Duodenal mucosa (tissue), 2 donors: ENCODE measurements around the gene ARIH1.
A peak's percentile ranks its signal among the peaks of the same experiment; 100 is the strongest.
"Not testable (repeated sequence)": the region's sequence is repeated elsewhere in the genome, so short reads cannot be mapped to it uniquely, and the experiment has no call there.

ENCODE experiments used
- H3K27ac ChIP-seq: one replicate; pipeline ENCODE4 v1.7.0; 2013; ENCODE audit warnings: low read depth, low read length
- H3K27me3 ChIP-seq, 2 donors: one replicate each; pipeline ENCODE4 v1.7.0; 2013; ENCODE audit warnings: low read length in 2 of 2, control low read depth in 1 of 2; ENCODE audit not compliant: insufficient read depth in 2 of 2, control insufficient read depth in 1 of 2
- H3K36me3 ChIP-seq, 2 donors: one replicate each; pipeline ENCODE4 v1.7.0; 2013; ENCODE audit warnings: low read length in 2 of 2, control low read depth in 1 of 2; ENCODE audit not compliant: insufficient read depth in 2 of 2, control insufficient read depth in 1 of 2
- H3K4me1 ChIP-seq, 2 donors: one replicate each; pipeline ENCODE4 v1.7.0; 2013; ENCODE audit warnings: low read length in 2 of 2, control low read depth in 1 of 2; ENCODE audit not compliant: insufficient read depth in 2 of 2, control insufficient read depth in 1 of 2
- H3K4me3 ChIP-seq, 2 donors: one replicate each; pipeline ENCODE4 v1.7.0; 2013; ENCODE audit warnings: low read length in 2 of 2, low read depth in 1 of 2
- H3K9ac ChIP-seq, 2 donors: one replicate each; pipeline ENCODE4 v1.7.0; 2013; ENCODE audit warnings: low read length in 2 of 2, low read depth in 1 of 2
- H3K9me3 ChIP-seq, 2 donors: one replicate each; pipeline ENCODE4 v1.7.0; 2013; ENCODE audit warnings: low read length in 2 of 2, control low read depth in 1 of 2; ENCODE audit not compliant: control insufficient read depth in 1 of 2

Gene ARIH1, protein sequence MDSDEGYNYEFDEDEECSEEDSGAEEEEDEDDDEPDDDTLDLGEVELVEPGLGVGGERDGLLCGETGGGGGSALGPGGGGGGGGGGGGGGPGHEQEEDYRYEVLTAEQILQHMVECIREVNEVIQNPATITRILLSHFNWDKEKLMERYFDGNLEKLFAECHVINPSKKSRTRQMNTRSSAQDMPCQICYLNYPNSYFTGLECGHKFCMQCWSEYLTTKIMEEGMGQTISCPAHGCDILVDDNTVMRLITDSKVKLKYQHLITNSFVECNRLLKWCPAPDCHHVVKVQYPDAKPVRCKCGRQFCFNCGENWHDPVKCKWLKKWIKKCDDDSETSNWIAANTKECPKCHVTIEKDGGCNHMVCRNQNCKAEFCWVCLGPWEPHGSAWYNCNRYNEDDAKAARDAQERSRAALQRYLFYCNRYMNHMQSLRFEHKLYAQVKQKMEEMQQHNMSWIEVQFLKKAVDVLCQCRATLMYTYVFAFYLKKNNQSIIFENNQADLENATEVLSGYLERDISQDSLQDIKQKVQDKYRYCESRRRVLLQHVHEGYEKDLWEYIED

DNA sequence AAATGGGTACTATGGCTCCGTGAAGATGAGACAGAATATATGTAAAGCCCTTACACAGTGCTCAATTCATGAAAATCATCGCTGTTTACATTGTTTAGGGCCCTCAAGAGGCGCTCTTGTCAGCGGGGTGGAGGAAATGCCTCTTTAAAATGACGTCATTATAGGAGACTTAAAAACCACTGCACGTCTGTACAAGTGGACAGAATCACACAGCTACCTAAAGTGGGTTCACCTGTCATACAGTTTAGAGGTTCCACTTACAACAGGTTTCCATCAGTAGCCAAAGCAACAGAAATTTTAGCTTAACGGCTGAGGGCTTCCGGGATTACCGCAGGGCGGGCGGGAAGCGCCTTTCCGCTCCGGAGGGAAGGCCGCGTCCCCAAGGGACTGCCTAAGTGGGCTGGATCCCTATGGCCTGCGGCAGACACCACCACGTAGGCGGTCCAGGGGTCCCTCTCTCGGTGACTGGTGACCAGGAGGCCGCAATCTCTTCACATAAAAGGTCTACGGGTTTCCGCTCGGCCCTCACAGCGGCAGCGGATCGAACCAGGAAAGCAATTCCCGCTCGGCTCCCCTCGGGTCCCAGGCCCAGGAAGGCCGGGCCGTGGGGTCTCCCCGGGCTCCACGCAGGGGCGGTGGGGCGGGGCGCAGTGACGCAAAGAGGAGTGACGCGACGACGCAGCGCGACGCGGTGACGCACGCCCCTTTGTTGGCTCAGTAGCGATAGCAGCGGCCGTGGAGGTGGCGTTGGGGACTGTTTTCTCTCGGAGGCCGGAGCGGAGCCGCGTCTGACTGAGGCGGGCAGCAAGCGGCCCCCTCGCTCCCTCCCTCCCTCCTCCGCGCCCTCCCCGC, at the start of gene ARIH1:
Gene ARIH1, plus strand, starts transcription at position 717 of the 852 bp plus-strand sequence. CDS start 310 bp downstream, outside the sequence.
- peaks cover 16 to 31% of the 10 kb centered on the region in 2 donors for H3K4me1 ChIP-seq

DNA sequence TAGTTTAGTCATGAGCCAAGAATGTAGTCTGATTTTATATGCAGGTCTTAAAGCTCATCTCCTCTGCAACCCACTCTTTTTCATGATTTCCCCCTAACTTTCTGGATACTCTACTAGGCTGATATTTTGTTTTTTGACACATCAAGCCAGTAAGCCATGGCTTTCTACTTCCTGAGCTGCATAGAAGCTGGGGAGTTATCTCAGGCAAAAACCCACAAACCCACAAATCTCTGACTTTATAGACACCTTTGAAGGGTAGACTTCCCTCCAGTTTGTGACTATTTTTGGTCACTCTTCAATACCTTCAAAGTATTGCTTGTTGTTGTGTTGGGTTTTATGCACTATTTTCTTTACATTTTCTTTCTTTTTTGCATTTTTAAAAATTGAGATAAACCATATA, 47.4 kb upstream of the ARIH1 start:
- Histone ChIP-seq H3K9me3 (peaks cover 0 to 9% of the 10 kb centered on the region in 2 donors), H3K27me3 (no peaks in the 10 kb centered on the region), H3K4me3 (no peak overlapping the region)

More for the DNA sequence above, at the start of gene ARIH1:
- peaks cover 0 to 2% of the 10 kb centered on the region in 2 donors for H3K36me3 ChIP-seq
- H3K27me3 ChIP-seq, result no peaks in the 10 kb centered on the region
- H3K9me3 ChIP-seq, result no peaks in the 10 kb centered on the region
- peak within 1 kb of the TSS; percentile 97 to 99 for H3K9ac ChIP-seq
- peak within 1 kb of the TSS; percentile 85 to 98 for H3K4me3 ChIP-seq
- H3K27ac ChIP-seq, result peak within 1 kb of the TSS; percentile 99

DNA sequence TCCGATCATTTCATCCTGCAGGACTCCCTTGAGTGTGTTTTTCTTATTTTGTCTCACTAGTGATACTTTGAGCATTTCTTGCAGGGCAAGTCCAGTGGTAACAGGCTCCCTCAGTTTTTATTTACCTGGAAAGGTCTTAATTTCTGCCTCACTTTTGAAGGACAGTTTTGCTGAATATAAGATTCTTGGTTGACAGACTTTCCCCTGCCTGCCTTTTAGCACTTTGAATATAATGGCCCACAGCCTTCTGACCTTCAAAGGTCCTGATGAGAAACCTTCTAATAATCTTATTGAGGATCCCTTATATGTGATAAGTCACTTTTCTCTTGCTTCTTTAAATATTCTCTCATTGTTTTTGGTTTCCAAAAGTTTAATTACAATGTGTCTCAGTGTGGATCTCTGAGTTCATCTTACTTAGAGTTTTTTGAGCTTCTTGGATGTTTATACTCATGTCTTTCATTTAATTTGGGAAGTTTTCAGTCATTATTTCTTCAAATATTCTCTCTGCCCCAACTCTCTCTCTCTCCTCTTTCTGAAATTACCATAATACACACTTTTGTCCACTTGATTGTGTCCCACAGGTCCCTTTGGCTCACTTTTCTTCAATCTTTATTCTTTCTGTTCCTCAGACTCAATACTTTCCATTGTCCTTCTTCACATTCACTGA, 36.3 kb upstream of the ARIH1 start:
- H3K27me3 ChIP-seq, result peaks cover 0 to 2% of the 10 kb centered on the region in 2 donors
- H3K27ac ChIP-seq, result no peak overlapping the region
- H3K36me3 ChIP-seq, result no peaks in the 10 kb centered on the region
- H3K4me3 ChIP-seq, result no peak overlapping the region
- H3K4me1 ChIP-seq, result no peaks in the 10 kb centered on the region
- H3K9ac ChIP-seq, result no peak overlapping the region
- peaks cover 13 to 17% of the 10 kb centered on the region in 2 donors for H3K9me3 ChIP-seq

More for the DNA sequence above, 47.4 kb upstream of the ARIH1 start:
- no peak overlapping the region for H3K27ac ChIP-seq
- H3K36me3 ChIP-seq, result no peaks in the 10 kb centered on the region
- H3K9ac ChIP-seq, result no peak overlapping the region
- H3K4me1 ChIP-seq, result no peaks in the 10 kb centered on the region

DNA sequence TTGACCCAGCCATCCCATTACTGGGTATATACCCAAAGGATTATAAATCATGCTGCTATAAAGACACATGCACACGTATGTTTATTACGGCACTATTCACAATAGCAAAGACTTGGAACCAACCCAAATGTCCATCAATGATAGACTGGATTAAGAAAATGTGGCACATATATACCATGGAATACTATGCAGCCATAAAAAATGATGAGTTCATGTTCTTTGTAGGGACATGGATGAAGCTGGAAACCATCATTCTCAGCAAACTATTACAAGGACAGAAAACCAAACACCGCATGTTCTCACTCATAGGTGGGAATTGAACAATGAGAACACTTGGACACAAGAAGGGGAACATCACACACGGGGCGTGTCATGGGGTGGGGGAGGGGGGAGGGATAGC, 31.3 kb upstream of the ARIH1 start:
- not testable (repeated sequence) for H3K4me1 ChIP-seq, H3K27ac ChIP-seq, H3K9me3 ChIP-seq, H3K4me3 ChIP-seq, H3K27me3 ChIP-seq, H3K36me3 ChIP-seq, H3K9ac ChIP-seq

DNA sequence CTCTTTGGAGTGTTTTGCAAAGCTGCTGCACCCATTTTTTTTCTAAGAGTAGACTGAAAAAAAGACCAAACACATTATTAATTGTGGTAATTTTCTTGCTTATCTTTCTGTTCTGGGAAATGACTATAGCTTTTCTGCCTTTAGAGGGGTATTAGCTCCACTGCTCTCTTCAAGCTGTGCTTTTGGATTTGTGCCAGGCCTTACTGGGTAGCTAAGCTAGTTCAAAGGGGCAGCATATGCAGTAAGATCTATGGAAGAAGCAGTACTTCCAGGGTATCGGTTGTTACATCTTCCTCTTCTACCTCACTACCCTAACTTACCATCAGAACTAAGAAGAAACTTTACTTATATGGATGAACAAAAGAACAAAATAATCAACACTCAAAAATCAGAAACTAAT, 28.7 kb upstream of the ARIH1 start:
- Histone ChIP-seq H3K27ac (no peak overlapping the region), H3K9me3 (no peaks in the 10 kb centered on the region), H3K4me3 (no peak overlapping the region), H3K9ac (no peak overlapping the region), H3K36me3 (no peaks in the 10 kb centered on the region), H3K27me3 (no peaks in the 10 kb centered on the region), H3K4me1 (no peaks in the 10 kb centered on the region)

DNA sequence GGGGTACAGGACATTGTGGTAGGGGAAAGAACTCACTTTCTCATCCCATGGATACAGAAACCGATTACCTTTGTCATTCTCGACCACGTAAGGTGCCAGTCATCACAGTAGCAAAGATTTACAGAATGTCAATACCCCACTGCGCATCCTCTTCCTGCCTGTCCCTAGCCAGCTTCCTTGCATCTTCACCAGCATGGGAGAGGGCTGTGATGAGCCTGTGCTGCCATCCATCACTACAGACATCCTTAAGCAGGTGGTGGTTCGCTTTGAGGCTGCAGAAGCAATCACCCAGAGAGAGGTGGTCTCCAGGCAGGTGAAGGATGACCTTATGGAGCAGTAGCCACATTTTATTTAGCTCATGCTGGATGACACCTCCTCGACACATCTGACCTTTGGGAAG, 23.3 kb upstream of the ARIH1 start:
- no peaks in the 10 kb centered on the region for H3K4me1 ChIP-seq
- no peak overlapping the region for H3K4me3 ChIP-seq
- no peaks in the 10 kb centered on the region for H3K27me3 ChIP-seq
- no peaks in the 10 kb centered on the region for H3K36me3 ChIP-seq
- H3K9me3 ChIP-seq, result no peaks in the 10 kb centered on the region
- no peak overlapping the region for H3K9ac ChIP-seq
- H3K27ac ChIP-seq, result no peak overlapping the region

DNA sequence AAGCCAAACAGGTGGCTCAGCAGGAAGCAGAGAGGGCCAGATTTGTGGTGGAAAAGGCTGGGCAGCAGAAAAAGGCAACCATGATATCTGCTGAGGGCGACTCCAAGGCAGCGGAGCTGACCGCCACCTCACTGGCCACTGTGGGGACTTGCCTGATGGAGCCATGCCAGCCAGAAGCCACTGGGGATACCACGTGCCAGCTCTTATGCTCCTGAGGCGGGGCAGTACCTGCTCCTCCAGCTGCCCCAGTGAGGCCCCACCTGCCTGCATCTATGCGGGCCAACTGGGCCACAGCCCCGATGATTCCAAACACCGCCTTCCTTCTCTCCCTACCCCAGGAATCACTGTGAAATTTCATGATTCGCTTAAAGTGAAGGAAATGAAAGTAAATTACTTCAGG, 22.9 kb upstream of the ARIH1 start:
- no peak overlapping the region for H3K4me3 ChIP-seq

DNA sequence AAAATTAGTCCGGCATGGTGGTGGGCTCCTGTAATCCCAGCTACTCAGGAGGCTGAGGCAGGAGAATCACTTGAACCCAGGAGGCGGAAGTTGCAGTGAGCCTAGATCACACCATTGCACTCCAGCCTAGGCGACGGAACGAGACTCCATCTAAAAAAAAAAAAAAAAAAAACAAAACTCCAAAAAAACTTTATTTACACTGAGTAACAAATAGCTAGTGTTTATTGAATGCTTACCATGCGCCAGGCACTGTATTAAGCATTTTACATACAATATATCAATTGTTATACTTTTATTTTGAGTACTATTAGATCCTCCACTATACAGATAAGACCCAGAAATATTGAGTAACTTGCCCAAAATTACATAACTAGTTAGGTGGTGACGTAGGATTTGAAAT, 17.4 kb upstream of the ARIH1 start:
- H3K9me3 ChIP-seq, result no peaks in the 10 kb centered on the region
- H3K27me3 ChIP-seq, result no peaks in the 10 kb centered on the region
- H3K27ac ChIP-seq, result no peak overlapping the region
- peaks cover 0 to 4% of the 10 kb centered on the region in 2 donors for H3K4me1 ChIP-seq
- no peaks in the 10 kb centered on the region for H3K36me3 ChIP-seq
- no peak overlapping the region for H3K4me3 ChIP-seq
- no peak overlapping the region for H3K9ac ChIP-seq

More for the DNA sequence above, 22.9 kb upstream of the ARIH1 start:
- Histone ChIP-seq H3K27me3 (no peaks in the 10 kb centered on the region), H3K27ac (no peak overlapping the region), H3K9ac (no peak overlapping the region), H3K36me3 (no peaks in the 10 kb centered on the region), H3K4me1 (no peaks in the 10 kb centered on the region), H3K9me3 (no peaks in the 10 kb centered on the region)

DNA sequence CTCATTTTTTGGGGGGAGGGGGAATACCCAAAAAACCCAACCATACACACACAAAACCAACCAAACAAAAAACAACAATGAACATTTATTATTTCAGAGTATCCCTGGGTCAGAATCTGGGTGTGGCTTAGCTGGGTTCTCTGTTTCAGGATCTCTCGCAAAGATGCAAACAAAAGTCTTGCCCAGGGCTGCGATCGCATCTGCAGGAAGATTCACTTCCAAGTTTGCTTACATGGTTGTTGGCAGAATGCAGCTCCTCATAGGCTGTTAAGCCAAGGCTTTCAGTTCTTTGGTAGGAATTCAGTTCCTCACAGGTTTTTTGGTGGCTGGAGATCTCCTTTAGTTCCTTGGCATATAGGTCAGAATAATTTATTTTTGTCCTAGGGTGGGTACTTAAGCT, 13.7 kb upstream of the ARIH1 start:
- no peaks in the 10 kb centered on the region for H3K9me3 ChIP-seq
- no peak overlapping the region for H3K27ac ChIP-seq
- H3K4me1 ChIP-seq, result peaks cover 0 to 8% of the 10 kb centered on the region in 2 donors
- no peaks in the 10 kb centered on the region for H3K36me3 ChIP-seq
- no peak overlapping the region for H3K9ac ChIP-seq
- no peaks in the 10 kb centered on the region for H3K27me3 ChIP-seq
- H3K4me3 ChIP-seq, result no peak overlapping the region
